Measurements from ENCODE around the gene FADS3. TPM values are rescaled to one million over a fixed set of nuclear protein-coding genes. Genes with fewer than 3 reads are reported as not detected.

Gene FADS3
- total and polyA plus RNA-seq, 2 of the 13 experiments (the other 11 are each of a cell fraction or from before 2014, with no cell fraction given), result 13.4 to 23.2 TPM

DNA sequence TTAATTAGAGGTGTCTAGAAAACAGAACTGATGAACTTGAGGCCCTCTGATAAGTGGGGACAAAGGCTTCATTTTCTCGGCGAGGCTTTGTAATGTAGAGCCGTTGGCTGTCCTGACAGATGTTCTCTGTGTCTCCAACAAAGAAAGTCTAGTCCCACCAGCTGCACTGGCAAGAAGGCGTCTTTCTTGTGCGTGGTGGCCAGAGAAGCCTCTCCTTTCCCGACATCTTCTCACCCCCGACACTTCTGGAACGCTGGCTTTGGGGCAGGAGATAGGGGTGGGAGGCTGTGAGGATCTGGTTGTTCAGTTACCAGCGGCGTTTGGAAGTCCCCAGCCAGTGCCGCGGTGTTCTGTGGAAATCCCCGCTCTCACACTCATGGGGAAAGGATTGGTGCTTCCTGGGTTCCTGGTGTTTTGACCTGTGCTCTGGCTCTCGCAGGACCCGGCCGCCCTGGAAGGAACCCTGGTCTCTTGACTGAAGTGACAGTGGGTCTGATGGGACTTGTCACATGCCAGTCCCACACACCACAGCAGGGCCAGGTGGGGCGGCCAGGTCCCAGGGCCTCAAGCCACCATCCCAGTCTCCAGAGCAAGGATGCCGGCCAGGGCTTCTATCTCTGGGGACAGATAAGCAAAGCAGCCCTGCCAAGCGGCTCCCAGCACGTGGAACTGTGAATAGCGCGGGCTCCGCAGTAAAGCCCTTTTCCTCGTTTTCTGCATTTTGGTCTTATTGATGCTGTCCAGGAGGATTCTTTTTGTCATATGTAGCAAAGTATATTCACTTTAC, 40.0 kb downstream of the FADS3 start:
- in situ Hi-C loops (cut with HindIII; ENCODE audit: extremely low pct_ligation_motif_present, low pct_unique_long_range_greater_than_20kb), result no loop called here
- no peak overlapping the region for H3K9ac ChIP-seq (ENCODE audit: insufficient read depth, low read depth, low read length)
- intact Hi-C loops (cut with micrococcal nuclease; ENCODE audit: unreplicated experiment), result no loop called here
- BruUV-seq (replicated peaks), result no TSS peak
- peaks cover 4 to 48% of the 10 kb centered on the region in 2 experiments; a peak in 4 of 5 replicates for H3K36me3 ChIP-seq (replicated peaks in 1 of 2; ENCODE audit: control insufficient read depth in 1 of 2, insufficient read depth in 2 of 2, low read length in 2 of 2)
- no peak overlapping the region for H3K4me2 ChIP-seq (ENCODE audit: low read depth, low read length)
- no peak overlapping the region for H2AFZ ChIP-seq (ENCODE audit: low read length)
- no peaks in the 10 kb centered on the region for H3K79me2 ChIP-seq (ENCODE audit: insufficient read depth, low read length)
- H3K4me1 ChIP-seq (ENCODE audit: insufficient read depth, low read length), result peaks cover 3% of the 10 kb centered on the region; the same call in 1 of the 2 replicates
- H3K27ac ChIP-seq (ENCODE audit: extremely low read length, insufficient read depth, low read length), result no peak overlapping the region
- DNase-seq (ENCODE audit: low spot score), result no peak
- POLR2A ChIA-PET, result no interaction called here
- H4K20me1 ChIP-seq (ENCODE audit: insufficient read depth, low read length), result no peaks in the 10 kb centered on the region
- no peak overlapping the region for H3K4me3 ChIP-seq (replicated peaks in 1 of 3; ENCODE audit: insufficient read depth in 1 of 3, low read depth in 2 of 3, low read length in 3 of 3)
- CTCF ChIA-PET (ENCODE audit: low intra/inter-chr PET ratio, low total read pairs), result no interaction called here
- TF ChIP-seq SKI (IDR thresholded peaks at IDR 0.05; ENCODE audit: partially characterized antibody), result no peak
- TF ChIP-seq ZSCAN25 (CRISPR knock-in tag; IDR thresholded peaks at IDR 0.05), result no peak
- TF ChIP-seq, protein P1, sequence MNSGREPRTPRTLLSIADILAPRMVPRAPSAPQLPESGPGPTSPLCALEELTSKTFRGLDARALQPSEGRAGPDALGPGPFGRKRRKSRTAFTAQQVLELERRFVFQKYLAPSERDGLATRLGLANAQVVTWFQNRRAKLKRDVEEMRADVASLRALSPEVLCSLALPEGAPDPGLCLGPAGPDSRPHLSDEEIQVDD (CRISPR knock-in tag; IDR thresholded peaks at IDR 0.05; ENCODE audit: borderline replicate concordance), result no peak
- no peak for TF ChIP-seq TOPORS (CRISPR knock-in tag; IDR thresholded peaks at IDR 0.05)
- no peak for TF ChIP-seq TOE1 (CRISPR knock-in tag; IDR thresholded peaks at IDR 0.05)
- no peak for TF ChIP-seq IRX3 (CRISPR knock-in tag; IDR thresholded peaks at IDR 0.05; ENCODE audit: borderline replicate concordance, low read depth)
- TF ChIP-seq ZSCAN12 (CRISPR knock-in tag; IDR thresholded peaks at IDR 0.05), result no peak
- TF ChIP-seq ZNF616 (CRISPR knock-in tag; IDR thresholded peaks at IDR 0.05; ENCODE audit: low read depth), result no peak
- TF ChIP-seq ZNF121 (CRISPR knock-in tag; IDR thresholded peaks at IDR 0.05), result no peak
- no peak for TF ChIP-seq ZNF138 (CRISPR knock-in tag; IDR thresholded peaks at IDR 0.05; ENCODE audit: low read depth)
- no peak for TF ChIP-seq MAZ (IDR thresholded peaks at IDR 0.05; ENCODE audit: borderline replicate concordance, low read depth, low read length)
- TF ChIP-seq MAZ (CRISPR knock-in tag; IDR thresholded peaks at IDR 0.05; ENCODE audit: low read depth), result no peak
- TF ChIP-seq, protein P2, sequence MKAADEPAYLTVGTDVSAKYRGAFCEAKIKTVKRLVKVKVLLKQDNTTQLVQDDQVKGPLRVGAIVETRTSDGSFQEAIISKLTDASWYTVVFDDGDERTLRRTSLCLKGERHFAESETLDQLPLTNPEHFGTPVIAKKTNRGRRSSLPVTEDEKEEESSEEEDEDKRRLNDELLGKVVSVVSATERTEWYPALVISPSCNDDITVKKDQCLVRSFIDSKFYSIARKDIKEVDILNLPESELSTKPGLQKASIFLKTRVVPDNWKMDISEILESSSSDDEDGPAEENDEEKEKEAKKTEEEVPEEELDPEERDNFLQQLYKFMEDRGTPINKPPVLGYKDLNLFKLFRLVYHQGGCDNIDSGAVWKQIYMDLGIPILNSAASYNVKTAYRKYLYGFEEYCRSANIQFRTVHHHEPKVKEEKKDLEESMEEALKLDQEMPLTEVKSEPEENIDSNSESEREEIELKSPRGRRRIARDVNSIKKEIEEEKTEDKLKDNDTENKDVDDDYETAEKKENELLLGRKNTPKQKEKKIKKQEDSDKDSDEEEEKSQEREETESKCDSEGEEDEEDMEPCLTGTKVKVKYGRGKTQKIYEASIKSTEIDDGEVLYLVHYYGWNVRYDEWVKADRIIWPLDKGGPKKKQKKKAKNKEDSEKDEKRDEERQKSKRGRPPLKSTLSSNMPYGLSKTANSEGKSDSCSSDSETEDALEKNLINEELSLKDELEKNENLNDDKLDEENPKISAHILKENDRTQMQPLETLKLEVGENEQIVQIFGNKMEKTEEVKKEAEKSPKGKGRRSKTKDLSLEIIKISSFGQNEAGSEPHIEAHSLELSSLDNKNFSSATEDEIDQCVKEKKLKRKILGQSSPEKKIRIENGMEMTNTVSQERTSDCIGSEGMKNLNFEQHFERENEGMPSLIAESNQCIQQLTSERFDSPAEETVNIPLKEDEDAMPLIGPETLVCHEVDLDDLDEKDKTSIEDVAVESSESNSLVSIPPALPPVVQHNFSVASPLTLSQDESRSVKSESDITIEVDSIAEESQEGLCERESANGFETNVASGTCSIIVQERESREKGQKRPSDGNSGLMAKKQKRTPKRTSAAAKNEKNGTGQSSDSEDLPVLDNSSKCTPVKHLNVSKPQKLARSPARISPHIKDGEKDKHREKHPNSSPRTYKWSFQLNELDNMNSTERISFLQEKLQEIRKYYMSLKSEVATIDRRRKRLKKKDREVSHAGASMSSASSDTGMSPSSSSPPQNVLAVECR (CRISPR knock-in tag; IDR thresholded peaks at IDR 0.05; ENCODE audit: borderline replicate concordance), result no peak
- TF ChIP-seq ETV6 (CRISPR knock-in tag; conservative IDR thresholded peaks at IDR 0.05), result no peak
- TF ChIP-seq, protein P3, sequence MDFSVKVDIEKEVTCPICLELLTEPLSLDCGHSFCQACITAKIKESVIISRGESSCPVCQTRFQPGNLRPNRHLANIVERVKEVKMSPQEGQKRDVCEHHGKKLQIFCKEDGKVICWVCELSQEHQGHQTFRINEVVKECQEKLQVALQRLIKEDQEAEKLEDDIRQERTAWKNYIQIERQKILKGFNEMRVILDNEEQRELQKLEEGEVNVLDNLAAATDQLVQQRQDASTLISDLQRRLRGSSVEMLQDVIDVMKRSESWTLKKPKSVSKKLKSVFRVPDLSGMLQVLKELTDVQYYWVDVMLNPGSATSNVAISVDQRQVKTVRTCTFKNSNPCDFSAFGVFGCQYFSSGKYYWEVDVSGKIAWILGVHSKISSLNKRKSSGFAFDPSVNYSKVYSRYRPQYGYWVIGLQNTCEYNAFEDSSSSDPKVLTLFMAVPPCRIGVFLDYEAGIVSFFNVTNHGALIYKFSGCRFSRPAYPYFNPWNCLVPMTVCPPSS (IDR thresholded peaks at IDR 0.05), result no peak
- no peak for TF ChIP-seq STAG1 (CRISPR knock-in tag; IDR thresholded peaks at IDR 0.05)
- TF ChIP-seq BRD4 (CRISPR knock-in tag; IDR thresholded peaks at IDR 0.05), result no peak
- WGBS (ENCODE audit: low lambda C conversion rate), result 94% methylated on average over 20 of the region's 24 CpGs
- no peak for ATAC-seq
- FAIRE-seq, result no peak
- H3K9me3 ChIP-seq (ENCODE audit: low read length), result no peaks in the 10 kb centered on the region
- no peaks in the 10 kb centered on the region for H3K27me3 ChIP-seq (ENCODE audit: control insufficient read depth in 1 of 2, insufficient read depth in 2 of 2, low read length in 2 of 2)
